NK-92 treated with Interleukin-12 subunit alpha and Interleukin-12 subunit beta, amount 100 ng/mL, for 24 hours (cell line): ENCODE data around the gene C2orf68.
"Not testable (repeated sequence)": the region's sequence is repeated elsewhere in the genome, so short reads cannot be mapped to it uniquely, and the experiment has no call there.

Experiments
- DNase-seq: peaks from one replicate; lab custom pipeline; 2025; lab: John Stamatoyannopoulos, UW

Gene C2orf68

GRCh38 chr2:85599468-85600234 is 12.2 kb downstream of the C2orf68 start:
- no peak for DNase-seq

- DNase-seq, result no peak
Measured at GRCh38 chr2:85598594-85599340, 13.1 kb downstream of the C2orf68 start.

- DNase-seq, result no peak
Measured at GRCh38 chr2:85597241-85597640, 14.6 kb downstream of the C2orf68 start.

- no peak for DNase-seq
Measured at GRCh38 chr2:85596486-85597143, 15.3 kb downstream of the C2orf68 start.

- DNase-seq, result no peak
Measured at GRCh38 chr2:85596026-85596333, 15.9 kb downstream of the C2orf68 start.

- peak; percentile 91 for DNase-seq
Measured at GRCh38 chr2:85595301-85596025, 16.4 kb downstream of the C2orf68 start, which contains the start of gene RNF181. Gene RNF181 (plus strand): TSS chr2:85595745. CDS start chr2:85595764, 19 bp downstream.

- no peak for DNase-seq
Measured at GRCh38 chr2:85594715-85595300, 17.1 kb downstream of the C2orf68 start.

GRCh38 chr2:85593023-85593422 is 18.8 kb downstream of the C2orf68 start:
- no peak for DNase-seq

- DNase-seq, result not testable (repeated sequence)
Measured at GRCh38 chr2:85592299-85592698, 19.6 kb downstream of the C2orf68 start.

- no peak for DNase-seq
Measured at GRCh38 chr2:85591563-85591962, 20.3 kb downstream of the C2orf68 start.

- no peak for DNase-seq
Measured at GRCh38 chr2:85590950-85591349, 20.9 kb downstream of the C2orf68 start.

GRCh38 chr2:85589982-85590791 is 21.7 kb downstream of the C2orf68 start:
- DNase-seq, result no peak

- no peak for DNase-seq
Measured at GRCh38 chr2:85589181-85589580, 22.7 kb downstream of the C2orf68 start.

GRCh38 chr2:85588645-85589044 is 23.2 kb downstream of the C2orf68 start:
- no peak for DNase-seq

GRCh38 chr2:85588236-85588635 is 23.6 kb downstream of the C2orf68 start:
- no peak for DNase-seq

- DNase-seq, result no peak
Measured at GRCh38 chr2:85585781-85586105, 26.1 kb downstream of the C2orf68 start.

- DNase-seq, result no peak
Measured at GRCh38 chr2:85584857-85585780, 26.7 kb downstream of the C2orf68 start.

GRCh38 chr2:85584354-85584856 is 27.5 kb downstream of the C2orf68 start, which contains the start of gene VAMP5:
Gene VAMP5 (plus strand): TSS chr2:85584431. CDS start chr2:85584491, 60 bp downstream.
- no peak for DNase-seq

GRCh38 chr2:85583667-85584353 is 28.1 kb downstream of the C2orf68 start:
- peak; percentile 25 for DNase-seq
